IMR-90 (cell line): ENCODE data around the gene ATP5F1B.

ENCODE experiments used
- BHLHE40 ChIP-seq: fragments of 150-350 bp; IDR thresholded peaks from 2 replicates; pipeline ENCODE4 v1.6.1; 2016; ENCODE audit warnings: mild to moderate bottlenecking, low read depth, low read length
- CEBPB ChIP-seq: IDR thresholded peaks from 2 replicates; pipeline ENCODE4 v1.6.1; 2012; ENCODE audit warnings: low read depth, low read length, improper control_type of control experiment
- CTCF ChIP-seq: conservative IDR thresholded peaks from 2 replicates; pipeline ENCODE4 v1.5.1; 2012; ENCODE audit warnings: mild to moderate bottlenecking, low read depth, low read length, improper control_type of control experiment
- ELK1 ChIP-seq: fragments of 150-350 bp; IDR thresholded peaks from 2 replicates; pipeline ENCODE4 v1.6.1; 2016; ENCODE audit warnings: low read depth, mild to moderate bottlenecking, low read length, moderate library complexity, borderline replicate concordance
- FOS ChIP-seq: fragments of 150-350 bp; IDR thresholded peaks from 2 replicates; pipeline ENCODE4 v1.6.1; 2016; ENCODE audit warnings: low read depth, low read length
- MAZ ChIP-seq: IDR thresholded peaks from 2 replicates; pipeline ENCODE4 v1.6.1; 2012; ENCODE audit warnings: low read depth, mild to moderate bottlenecking, low read length, improper control_type of control experiment, moderate library complexity, borderline replicate concordance
- NFE2L2 ChIP-seq: fragments of 150-350 bp; IDR thresholded peaks from 2 replicates; pipeline ENCODE4 v1.6.1; 2016; ENCODE audit warnings: low read depth, mild to moderate bottlenecking, low read length
- POLR2A ChIP-seq: IDR thresholded peaks from 2 replicates; pipeline ENCODE4 v1.6.1; 2012; ENCODE audit warnings: mild to moderate bottlenecking, low read depth, low read length
- RCOR1 ChIP-seq: IDR thresholded peaks from 2 replicates; pipeline ENCODE4 v1.6.1; 2012; ENCODE audit warnings: mild to moderate bottlenecking, low read length, improper control_type of control experiment; ENCODE audit not compliant: insufficient replicate concordance
- SMC3 ChIP-seq: fragments of 150-350 bp; IDR thresholded peaks from 2 replicates; pipeline ENCODE4 v1.6.1; 2016; ENCODE audit warnings: low read depth, mild to moderate bottlenecking, antibody characterized with exemption, low read length, moderate library complexity

DNA sequence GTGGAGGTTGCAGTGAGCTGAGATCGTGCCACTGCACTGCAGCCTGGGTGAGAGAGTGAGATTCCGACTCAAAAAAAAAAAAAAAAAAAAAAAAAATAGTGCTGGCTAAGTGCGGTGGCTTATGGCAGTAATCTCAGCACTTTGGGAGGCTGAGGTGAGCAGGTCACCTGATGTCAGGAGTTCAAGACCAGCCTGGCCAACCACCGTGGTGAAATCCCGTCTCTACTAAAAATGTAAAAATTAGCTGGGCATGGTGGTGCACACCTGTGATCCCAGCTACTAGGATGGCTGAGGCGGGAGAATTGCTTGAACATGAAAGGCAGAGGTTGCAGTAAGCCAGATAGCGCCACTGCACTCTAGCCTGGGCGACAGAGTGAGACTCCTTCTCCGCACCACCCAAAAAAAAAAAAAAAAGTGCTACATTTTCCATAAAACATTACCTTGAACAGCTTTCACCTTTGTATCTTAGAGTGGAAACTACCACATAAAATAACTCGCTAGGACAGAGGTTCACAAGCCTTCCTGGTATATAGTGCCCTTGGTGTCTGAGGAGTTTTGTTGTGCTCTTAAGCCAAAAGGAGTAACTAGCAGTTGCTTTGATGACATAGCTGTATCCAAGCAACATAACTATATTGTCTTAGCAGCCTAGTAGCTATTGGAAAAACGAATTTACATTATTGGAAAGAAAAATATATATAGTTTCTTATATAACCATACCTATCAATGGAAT lies 31.2 kb upstream of the ATP5F1B start:
- no peak for TF ChIP-seq CTCF
- no peak for TF ChIP-seq FOS
- TF ChIP-seq MAZ, result no peak
- no peak for TF ChIP-seq CEBPB
- no peak for TF ChIP-seq POLR2A
- no peak for TF ChIP-seq BHLHE40
- TF ChIP-seq SMC3, result no peak
- TF ChIP-seq RCOR1, result no peak
- TF ChIP-seq ELK1, result no peak
- TF ChIP-seq NFE2L2, result no peak
